Measurements from ENCODE around the gene LEFTY2. TPM values are rescaled to one million over a fixed set of nuclear protein-coding genes. Genes with fewer than 3 reads are reported as not detected.

Gene LEFTY2
- polyA plus RNA-seq, 1 of the 3 experiments (the other 2 are of a cell fraction), result not detected

- Histone ChIP-seq H3K36me3 (replicated peaks in 1 of 2; ENCODE audit: control insufficient read depth in 1 of 2, insufficient read depth in 2 of 2, low read length in 1 of 2) (no peaks in the 10 kb centered on the region), H2AFZ (ENCODE audit: low read depth) (no peak overlapping the region), H3K79me2 (ENCODE audit: insufficient read depth) (no peaks in the 10 kb centered on the region), H3K27me3 (ENCODE audit: insufficient read depth) (no peaks in the 10 kb centered on the region; the same call in 1 of the 2 replicates), H3K9ac (no peak overlapping the region), H3K4me3 (ENCODE audit: low read depth in 2 of 2, low read length in 1 of 2) (no peak overlapping the region), H3K4me2 (no peak overlapping the region), H3F3A (replicated peaks; ENCODE audit: insufficient read depth) (no peaks in the 10 kb centered on the region), H3K9me2 (no peaks in the 10 kb centered on the region), H3K9me3 (no peaks in the 10 kb centered on the region), H4K20me1 (ENCODE audit: insufficient read depth) (no peaks in the 10 kb centered on the region), H3K27ac (ENCODE audit: low read depth in 2 of 2, low read length in 1 of 2) (no peak overlapping the region), H3K4me1 (ENCODE audit: control insufficient read depth in 1 of 2, insufficient read depth in 2 of 2, low read depth in 1 of 2, low read length in 1 of 2) (peaks cover 0 to 13% of the 10 kb centered on the region in 2 experiments; a peak in 1 of 4 replicates)
- WGBS (ENCODE audit: low lambda C conversion rate), result 88% methylated on average over 4 of the region's 4 CpGs
- DNase-seq, result no peak
- POLR2A ChIA-PET, result no interaction called here
- TF ChIP-seq JUND (IDR thresholded peaks at IDR 0.05) (no peak), IRF3 (IDR thresholded peaks at IDR 0.05; ENCODE audit: low read depth, low read length) (no peak), RAD21 (IDR thresholded peaks at IDR 0.05; ENCODE audit: low read length) (no peak), USF1 (IDR thresholded peaks at IDR 0.05; ENCODE audit: borderline replicate concordance, low read depth) (no peak), NFIC (IDR thresholded peaks at IDR 0.05; ENCODE audit: borderline replicate concordance) (no peak), USF2 (IDR thresholded peaks at IDR 0.05; ENCODE audit: borderline replicate concordance, low read depth, low read length) (no peak), REST (IDR thresholded peaks at IDR 0.05; ENCODE audit: low read depth, low read length) (no peak), MXI1 (IDR thresholded peaks at IDR 0.05; ENCODE audit: low read depth, low read length) (no peak), RXRA (IDR thresholded peaks at IDR 0.05; ENCODE audit: borderline replicate concordance, low read depth) (no peak)
- CTCF ChIA-PET, result interaction anchor here (1.1 to 2.1 kb wide), 6 partner anchors 9 to 471 kb away, joined by 3 to 6 read pairs (median 4); no protein-coding TSS in a partner anchor
Measured at GRCh38 chr1:225945564-225945963, 4.5 kb upstream of the LEFTY2 start.

- H3K27ac ChIP-seq (ENCODE audit: low read depth in 2 of 2, low read length in 1 of 2), result no peak overlapping the region
- peaks cover 0 to 16% of the 10 kb centered on the region in 2 experiments; a peak in 1 of 4 replicates for H3K4me1 ChIP-seq (ENCODE audit: control insufficient read depth in 1 of 2, insufficient read depth in 2 of 2, low read depth in 1 of 2, low read length in 1 of 2)
- no peak overlapping the region for H3K9ac ChIP-seq
- H3K9me3 ChIP-seq, result no peaks in the 10 kb centered on the region
- no peaks in the 10 kb centered on the region for H3F3A ChIP-seq (replicated peaks; ENCODE audit: insufficient read depth)
- CTCF ChIA-PET, result interaction anchor here (1.1 to 2.1 kb wide), 5 partner anchors 9 to 470 kb away, joined by 3 to 6 read pairs (median 4); no protein-coding TSS in a partner anchor
- H3K79me2 ChIP-seq (ENCODE audit: insufficient read depth), result no peaks in the 10 kb centered on the region
- no peak overlapping the region for H3K4me2 ChIP-seq
- H2AFZ ChIP-seq (ENCODE audit: low read depth), result no peak overlapping the region
- H3K4me3 ChIP-seq (ENCODE audit: low read depth in 2 of 2, low read length in 1 of 2), result no peak overlapping the region
- no peaks in the 10 kb centered on the region for H3K36me3 ChIP-seq (replicated peaks in 1 of 2; ENCODE audit: control insufficient read depth in 1 of 2, insufficient read depth in 2 of 2, low read length in 1 of 2)
- no peaks in the 10 kb centered on the region for H4K20me1 ChIP-seq (ENCODE audit: insufficient read depth)
- 73% methylated on average over 7 of the region's 7 CpGs for WGBS (ENCODE audit: low lambda C conversion rate)
- no peaks in the 10 kb centered on the region; the same call in 1 of the 2 replicates for H3K27me3 ChIP-seq (ENCODE audit: insufficient read depth)
- no peak for DNase-seq
- no peaks in the 10 kb centered on the region for H3K9me2 ChIP-seq
- POLR2A ChIA-PET, result no interaction called here
- TF ChIP-seq RFX5 (IDR thresholded peaks at IDR 0.05; ENCODE audit: low read length) (no peak), SMC3 (IDR thresholded peaks at IDR 0.05; ENCODE audit: low read depth, low read length) (no peak), FOXM1 (IDR thresholded peaks at IDR 0.05; ENCODE audit: low read depth) (no peak), TEAD4 (IDR thresholded peaks at IDR 0.05; ENCODE audit: borderline replicate concordance, insufficient read depth) (no peak), GATA2 (CRISPR knock-in tag; IDR thresholded peaks at IDR 0.05) (no peak), FOSL2 (IDR thresholded peaks at IDR 0.05; ENCODE audit: borderline replicate concordance, low read depth) (no peak), MXI1 (IDR thresholded peaks at IDR 0.05; ENCODE audit: low read depth, low read length) (no peak), CHD2 (IDR thresholded peaks at IDR 0.05; ENCODE audit: low read length, partially characterized antibody) (no peak), TCF12 (IDR thresholded peaks at IDR 0.05) (no peak), USF1 (IDR thresholded peaks at IDR 0.05; ENCODE audit: borderline replicate concordance, low read depth) (no peak), PBX3 (IDR thresholded peaks at IDR 0.05) (no peak), RAD21 (IDR thresholded peaks at IDR 0.05; ENCODE audit: low read length) (no peak), MEF2A (IDR thresholded peaks at IDR 0.05; ENCODE audit: borderline replicate concordance, low read depth) (no peak)
Measured at GRCh38 chr1:225944951-225945350, 3.9 kb upstream of the LEFTY2 start.

Measured in SK-N-SH (cell line).